GM12878 (cell line): ENCODE measurements around the gene MAGI1. TPM values are rescaled to one million over a fixed set of nuclear protein-coding genes. Genes with fewer than 3 reads are reported as not detected.

Source experiments
- ATAC-seq: fragments of 200-7000 bp; cut with Tn5 transposase; 3 replicates; pipeline ENCODE4 v1.9.1; 2020; ENCODE audit warnings: mild to moderate bottlenecking, moderate library complexity
- BruUV-seq: library from RNA; stranded (reverse); fragments of 400-500 nt; replicated peaks from 2 replicates; lab custom pipeline; 2021; lab: Mats Ljungman, UMichigan
- CTCF ChIA-PET: fragments of 300-600 bp; sonication (Branson Sonifier 250); formaldehyde crosslinking; extraction: SDS; loops from one replicate; lab custom pipeline; 2021; ENCODE audit warnings: inconsistent platforms; lab: Yijun Ruan, JAX
- POLR2A ChIA-PET: fragments of 350-600 bp; formaldehyde crosslinking; extraction: SDS; loops from one replicate; lab custom pipeline; 2021; ENCODE audit warnings: inconsistent platforms; lab: Charles Lee
- RAD21 ChIA-PET: fragments of 300-600 bp; sonication (Branson Sonifier 250); formaldehyde crosslinking; loops from one replicate; lab custom pipeline; 2023; ENCODE audit warnings: antibody characterized with exemption; ENCODE audit not compliant: unreplicated experiment; lab: Charles Lee
- SMC1A ChIA-PET: fragments of 300-600 bp; sonication (Branson Sonifier 250); formaldehyde crosslinking; loops from one replicate; lab custom pipeline; 2023; ENCODE audit not compliant: unreplicated experiment, uncharacterized antibody; lab: Charles Lee
- DNase-seq: peaks from one replicate; pipeline ENCODE4 v3.0.0-alpha.2; 2011; ENCODE audit warnings: low read depth, low spot score
- FAIRE-seq: peaks from 3 replicates; lab custom pipeline; 2011; peaks lifted over from hg19 to GRCh38; lab: Jason Lieb, UNC
- H2AFZ ChIP-seq: 2 replicates; pipeline ENCODE4 v1.6.0; 2011; ENCODE audit warnings: low read depth, low read length, control low read depth; ENCODE audit not compliant: control insufficient read depth
- H3K27ac ChIP-seq: 2 replicates; pipeline ENCODE4 v1.5.1; 2011; ENCODE audit warnings: control low read depth; ENCODE audit not compliant: control insufficient read depth, insufficient read depth
- H3K27me3 ChIP-seq, 2 experiments: replicated peaks in 1 of 2; 2 replicates each; pipeline versions ENCODE4 v1.6.0 to v1.6.1; 2011; ENCODE audit warnings: low read length in 1 of 2; ENCODE audit not compliant: control insufficient read depth in 2 of 2, insufficient read depth in 2 of 2
- H3K36me3 ChIP-seq, 2 experiments: 2 replicates each; pipeline ENCODE4 v1.5.1; 2011; ENCODE audit warnings: low read length in 1 of 2; ENCODE audit not compliant: control insufficient read depth in 2 of 2, insufficient read depth in 2 of 2
- H3K4me1 ChIP-seq: 2 replicates; pipeline ENCODE4 v1.6.1; 2011; ENCODE audit warnings: mild to moderate bottlenecking, low read length, moderate library complexity, mixed read lengths; ENCODE audit not compliant: control insufficient read depth, insufficient read depth
- H3K4me2 ChIP-seq: 2 replicates; pipeline ENCODE4 v1.6.0; 2011; ENCODE audit warnings: control low read depth; ENCODE audit not compliant: control insufficient read depth, insufficient read depth
- H3K4me3 ChIP-seq: fragments of 200-600 bp; sonication (generic); 2 replicates; pipeline ENCODE4 v1.5.1; 2016
- H3K79me2 ChIP-seq: 2 replicates; pipeline ENCODE4 v1.6.0; 2011; ENCODE audit warnings: low read length; ENCODE audit not compliant: control insufficient read depth, insufficient read depth
- H3K9ac ChIP-seq: 2 replicates; pipeline ENCODE4 v1.8.0; 2011; ENCODE audit warnings: low read length, control low read depth, mixed read lengths; ENCODE audit not compliant: control insufficient read depth, insufficient read depth
- H3K9me3 ChIP-seq: replicated peaks from 3 replicates; pipeline ENCODE4 v1.5.1; 2011; ENCODE audit warnings: mild to moderate bottlenecking, low read length; ENCODE audit not compliant: control insufficient read depth, insufficient read depth
- H4K20me1 ChIP-seq: 2 replicates; pipeline ENCODE4 v1.6.0; 2011; ENCODE audit not compliant: control insufficient read depth, insufficient read depth
- ATF7 ChIP-seq: fragments of 450-650 bp; IDR thresholded peaks from 2 replicates; pipeline ENCODE4 v1.6.1; 2016; ENCODE audit warnings: low read depth, mild to moderate bottlenecking
- BACH1 ChIP-seq: fragments of 450-650 bp; IDR thresholded peaks from 2 replicates; pipeline ENCODE4 v1.6.1; 2017; ENCODE audit warnings: mild to moderate bottlenecking, borderline replicate concordance
- BMI1 ChIP-seq: fragments of 450-650 bp; IDR thresholded peaks from 2 replicates; pipeline ENCODE4 v1.6.1; 2016; ENCODE audit warnings: mild to moderate bottlenecking, moderate library complexity, borderline replicate concordance
- EP300 ChIP-seq, 2 experiments: fragments of 150-350 bp in 1 of 2; IDR thresholded peaks; 2 replicates each; pipeline ENCODE4 v1.6.1; 2011 to 2012; ENCODE audit warnings: low read depth in 2 of 2, low read length in 2 of 2, borderline replicate concordance in 1 of 2, improper control_type of control experiment in 1 of 2, inconsistent platforms in 1 of 2; ENCODE audit not compliant: control insufficient read depth in 1 of 2
- ESRRA ChIP-seq: IDR thresholded peaks from 2 replicates; pipeline ENCODE4 v1.6.1; 2012; ENCODE audit warnings: mild to moderate bottlenecking, low read length, improper control_type of control experiment
- FOXK2 ChIP-seq: fragments of 450-650 bp; IDR thresholded peaks from 2 replicates; pipeline ENCODE4 v1.6.1; 2017; ENCODE audit warnings: mild to moderate bottlenecking, moderate library complexity
- HDGF ChIP-seq: fragments of 450-650 bp; IDR thresholded peaks from 2 replicates; pipeline ENCODE4 v1.6.1; 2016; ENCODE audit warnings: antibody characterized with exemption
- MYC ChIP-seq: IDR thresholded peaks from 2 replicates; pipeline ENCODE4 v1.6.1; 2011; ENCODE audit warnings: mild to moderate bottlenecking, low read length, moderate library complexity, inconsistent platforms; ENCODE audit not compliant: insufficient read depth, insufficient replicate concordance, insufficient read length, severe bottlenecking
- PBX3 ChIP-seq: IDR thresholded peaks from 2 replicates; pipeline ENCODE4 v1.6.1; 2011; ENCODE audit warnings: mild to moderate bottlenecking, low read depth, low read length, moderate library complexity; ENCODE audit not compliant: insufficient replicate concordance
- RB1 ChIP-seq: fragments of 450-650 bp; formaldehyde crosslinking; IDR thresholded peaks from 2 replicates; pipeline ENCODE4 v1.6.1; 2017; ENCODE audit warnings: mild to moderate bottlenecking, borderline replicate concordance
- RCOR1 ChIP-seq: conservative IDR thresholded peaks from 2 replicates; pipeline ENCODE4 v1.6.1; 2012; ENCODE audit warnings: low read depth, low read length, improper control_type of control experiment
- RELA ChIP-seq: fragments of 450-650 bp; IDR thresholded peaks from 2 replicates; pipeline ENCODE4 v1.8.0; 2014; ENCODE audit warnings: borderline replicate concordance; ENCODE audit not compliant: partially characterized antibody
- SUZ12 ChIP-seq: fragments of 200-600 bp; sonication (generic); IDR thresholded peaks from one replicate; pipeline ENCODE4 v1.6.1; 2018; ENCODE audit warnings: antibody characterized with exemption, mild to moderate bottlenecking; ENCODE audit not compliant: unreplicated experiment
- TCF12 ChIP-seq: IDR thresholded peaks from 2 replicates; pipeline ENCODE4 v1.6.1; 2011; ENCODE audit warnings: low read depth, mild to moderate bottlenecking, low read length
- YY1 ChIP-seq: IDR thresholded peaks from 2 replicates; pipeline ENCODE4 v1.6.1; 2011; ENCODE audit warnings: low read depth, mild to moderate bottlenecking, low read length
- ZBED1 ChIP-seq: IDR thresholded peaks from 2 replicates; pipeline ENCODE4 v1.6.1; 2016; ENCODE audit warnings: borderline replicate concordance
- ZNF207 ChIP-seq: fragments of 450-650 bp; IDR thresholded peaks from 2 replicates; pipeline ENCODE4 v1.6.1; 2014; ENCODE audit warnings: antibody characterized with exemption, mild to moderate bottlenecking, borderline replicate concordance
- WGBS: methylation state at CpG from one replicate; pipeline ENCODE4 v1.1.6; 2016; ENCODE audit warnings: low lambda C conversion rate; ENCODE audit not compliant: insufficient replicate concordance, insufficient coverage; ENCODE audit errors: missing lambda C conversion rate; 5-methylcytosine and 5-hydroxymethylcytosine counted together
- in situ Hi-C: fragments of 300-500 bp; cut with MboI; formaldehyde crosslinking; loops from 9 replicates; pipeline ENCODE4 v1.14.3; 2018; ENCODE audit warnings: mixed read lengths
- intact Hi-C: fragments of 100-400 bp; cut with micrococcal nuclease; formaldehyde crosslinking; loops from one replicate; pipeline ENCODE4 v1.14.2; 2022; ENCODE audit not compliant: unreplicated experiment
- polyA plus RNA-seq, 11 experiments: library from polyadenylated mRNA; depleted of rRNA in 4 of 11; unstranded in 6 of 11; stranded (reverse) in 5 of 11; fragments of >200 nt; fragmentation: Nextera tagmentation in 4 of 11; fragmentation: Illumina TruSeq in 1 of 11; extraction: Ambion mirVana in 4 of 11; extraction: Trizol in 1 of 11; gene quantifications; 1 replicate in 1 of 11; 2 replicates in 10 of 11; pipeline versions ENCODE4 v1.2.1 to v1.2.3, GENCODE V29; 2011 to 2016; ENCODE audit warnings: inconsistent platforms in 2 of 11, missing spikeins in 2 of 11, low read depth in 1 of 11
- total RNA-seq, 4 experiments: library from RNA; depleted of rRNA in 3 of 4; stranded (reverse); fragments of >200 nt in 3 of 4; fragmentation: Illumina TruSeq in 1 of 4; extraction: Trizol in 1 of 4; gene quantifications; 2 replicates each; pipeline versions ENCODE4 v1.2.1 to v1.2.3, GENCODE V29; 2013 to 2021
- TF ChIP-seq, protein P1 (sequence below): IDR thresholded peaks from 2 replicates; pipeline ENCODE4 v1.6.1; 2012; ENCODE audit warnings: low read depth, low read length, improper control_type of control experiment
- TF ChIP-seq, protein P2 (sequence below): fragments of 450-650 bp; IDR thresholded peaks from 2 replicates; pipeline ENCODE4 v1.6.1; 2017; ENCODE audit warnings: mild to moderate bottlenecking, moderate library complexity

The MAGI1 gene
- total and polyA plus RNA-seq, 10 of the 15 experiments (the other 5 are each of a cell fraction or from before 2014, with no cell fraction given): 0.02 to 3.3 (median 0.29) TPM; not detected in 1

- TF ChIP-seq FOXK2 (no peak), RELA (no peak), SUZ12 (no peak), RB1 (no peak), ATF7 (no peak), EP300 (IDR thresholded peaks at IDR 0.05; ENCODE audit: borderline replicate concordance in 1 of 2, control insufficient read depth in 1 of 2, low read depth in 2 of 2, low read length in 2 of 2) (no peak)
Observed at GRCh38 chr3:65578861-65579260, 459.9 kb downstream of the MAGI1 start (continued).

DNA sequence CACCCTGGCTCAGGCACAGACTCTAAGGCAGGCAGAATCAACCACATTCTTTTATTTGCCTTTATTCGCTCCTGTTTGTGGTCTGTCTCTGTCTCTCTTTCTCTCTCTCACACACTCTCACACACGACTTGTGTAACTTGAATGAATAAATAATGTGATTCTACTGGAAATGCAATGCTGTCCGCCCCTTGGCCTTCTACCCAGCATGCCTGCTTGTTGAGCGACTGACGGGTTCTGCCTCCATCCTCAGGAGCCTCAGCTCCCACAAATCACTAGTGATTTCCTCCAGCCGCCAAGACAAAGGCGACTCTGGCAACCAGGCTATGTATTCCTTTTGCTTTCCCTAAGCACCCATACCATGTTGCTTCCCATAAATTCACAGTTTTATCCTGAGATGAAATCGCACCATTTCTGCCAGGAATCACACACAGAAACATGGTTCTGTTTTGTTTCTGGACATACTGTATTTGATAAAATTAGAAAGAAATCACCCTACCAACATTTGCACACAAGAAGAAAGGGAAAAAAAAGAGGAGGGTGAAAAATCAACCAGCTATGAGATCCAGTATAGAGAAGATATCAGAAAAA, 460.8 kb downstream of the MAGI1 start:
- Histone ChIP-seq H3K4me3 (no peak overlapping the region), H3K36me3 (no peaks in the 10 kb centered on the region), H3K9ac (no peak overlapping the region), H3K79me2 (no peaks in the 10 kb centered on the region), H4K20me1 (no peaks in the 10 kb centered on the region), H2AFZ (no peak overlapping the region), H3K9me3 (no peaks in the 10 kb centered on the region), H3K4me1 (no peaks in the 10 kb centered on the region), H3K4me2 (no peak overlapping the region), H3K27ac (no peak overlapping the region), H3K27me3 (no peaks in the 10 kb centered on the region)
- no peak for ATAC-seq
- SMC1A ChIA-PET: no interaction called here
- FAIRE-seq: no peak
- in situ Hi-C loops (no loop called here), intact Hi-C loops (no loop called here)
- POLR2A ChIA-PET: interaction anchor here (0.7 kb wide), 1 partner anchor 852 kb away, joined by 3 read pairs; no protein-coding TSS in a partner anchor
- DNase-seq: no peak
- no TSS peak for BruUV-seq
- WGBS: 47% methylated on average over 8 of the region's 8 CpGs
- CTCF ChIA-PET: no interaction called here
- RAD21 ChIA-PET: no interaction called here
- TF ChIP-seq ZBED1 (no peak), BMI1 (no peak), TCF12 (no peak), HDGF (no peak), BACH1 (no peak), ATF7 (no peak), RCOR1 (no peak), YY1 (no peak), ESRRA (no peak), MYC (no peak), PBX3 (no peak), ZNF207 (no peak)
- TF ChIP-seq, protein P1, sequence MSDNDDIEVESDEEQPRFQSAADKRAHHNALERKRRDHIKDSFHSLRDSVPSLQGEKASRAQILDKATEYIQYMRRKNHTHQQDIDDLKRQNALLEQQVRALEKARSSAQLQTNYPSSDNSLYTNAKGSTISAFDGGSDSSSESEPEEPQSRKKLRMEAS: no peak
- TF ChIP-seq, protein P2, sequence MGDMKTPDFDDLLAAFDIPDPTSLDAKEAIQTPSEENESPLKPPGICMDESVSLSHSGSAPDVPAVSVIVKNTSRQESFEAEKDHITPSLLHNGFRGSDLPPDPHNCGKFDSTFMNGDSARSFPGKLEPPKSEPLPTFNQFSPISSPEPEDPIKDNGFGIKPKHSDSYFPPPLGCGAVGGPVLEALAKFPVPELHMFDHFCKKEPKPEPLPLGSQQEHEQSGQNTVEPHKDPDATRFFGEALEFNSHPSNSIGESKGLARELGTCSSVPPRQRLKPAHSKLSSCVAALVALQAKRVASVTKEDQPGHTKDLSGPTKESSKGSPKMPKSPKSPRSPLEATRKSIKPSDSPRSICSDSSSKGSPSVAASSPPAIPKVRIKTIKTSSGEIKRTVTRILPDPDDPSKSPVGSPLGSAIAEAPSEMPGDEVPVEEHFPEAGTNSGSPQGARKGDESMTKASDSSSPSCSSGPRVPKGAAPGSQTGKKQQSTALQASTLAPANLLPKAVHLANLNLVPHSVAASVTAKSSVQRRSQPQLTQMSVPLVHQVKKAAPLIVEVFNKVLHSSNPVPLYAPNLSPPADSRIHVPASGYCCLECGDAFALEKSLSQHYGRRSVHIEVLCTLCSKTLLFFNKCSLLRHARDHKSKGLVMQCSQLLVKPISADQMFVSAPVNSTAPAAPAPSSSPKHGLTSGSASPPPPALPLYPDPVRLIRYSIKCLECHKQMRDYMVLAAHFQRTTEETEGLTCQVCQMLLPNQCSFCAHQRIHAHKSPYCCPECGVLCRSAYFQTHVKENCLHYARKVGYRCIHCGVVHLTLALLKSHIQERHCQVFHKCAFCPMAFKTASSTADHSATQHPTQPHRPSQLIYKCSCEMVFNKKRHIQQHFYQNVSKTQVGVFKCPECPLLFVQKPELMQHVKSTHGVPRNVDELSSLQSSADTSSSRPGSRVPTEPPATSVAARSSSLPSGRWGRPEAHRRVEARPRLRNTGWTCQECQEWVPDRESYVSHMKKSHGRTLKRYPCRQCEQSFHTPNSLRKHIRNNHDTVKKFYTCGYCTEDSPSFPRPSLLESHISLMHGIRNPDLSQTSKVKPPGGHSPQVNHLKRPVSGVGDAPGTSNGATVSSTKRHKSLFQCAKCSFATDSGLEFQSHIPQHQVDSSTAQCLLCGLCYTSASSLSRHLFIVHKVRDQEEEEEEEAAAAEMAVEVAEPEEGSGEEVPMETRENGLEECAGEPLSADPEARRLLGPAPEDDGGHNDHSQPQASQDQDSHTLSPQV: no peak
